Heart left ventricle (tissue), 16 donors: ENCODE results near the gene ACSM5. TPM values are rescaled to one million over a fixed set of nuclear protein-coding genes. Genes with fewer than 3 reads are reported as not detected.
A peak's percentile ranks its signal among the peaks of the same experiment; 100 is the strongest.

Source experiments
- ATAC-seq, 4 donors: fragments of 200-7000 bp; cut with Tn5 transposase; one replicate each; pipeline ENCODE4 v1.9.1; 2020 to 2022; ENCODE audit warnings: moderate library complexity in 4 of 4, mild to moderate bottlenecking in 3 of 4, moderate number of reproducible peaks in 1 of 4
- DNase-seq, 5 donors: peaks; one replicate each; pipeline ENCODE4 v3.0.0-alpha.2; 2020
- H3K27ac ChIP-seq, 12 donors: fragments of 200-600 bp; sonication (generic) in 4 of 12; one replicate each; pipeline versions ENCODE4 v1.5.0 to v1.8.0; 2016 to 2022; ENCODE audit warnings: mild to moderate bottlenecking in 2 of 12
- H3K27me3 ChIP-seq, 9 donors: fragments of 200-600 bp; sonication (generic) in 2 of 9; one replicate each; pipeline versions ENCODE4 v1.5.1 to v1.8.0; 2016 to 2022; ENCODE audit warnings: mild to moderate bottlenecking in 3 of 9
- H3K36me3 ChIP-seq, 9 donors: fragments of 200-600 bp; sonication (generic) in 2 of 9; one replicate each; pipeline versions ENCODE4 v1.5.0 to v1.8.0; 2018 to 2022; ENCODE audit warnings: mild to moderate bottlenecking in 2 of 9
- H3K4me1 ChIP-seq, 12 donors: fragments of 200-600 bp; sonication (generic) in 4 of 12; one replicate each; pipeline versions ENCODE4 v1.5.0 to v1.8.0; 2016 to 2022; ENCODE audit warnings: mild to moderate bottlenecking in 3 of 12
- H3K4me3 ChIP-seq, 12 donors: fragments of 200-600 bp; sonication (generic) in 4 of 12; one replicate each; pipeline versions ENCODE4 v1.5.0 to v1.8.0; 2017 to 2022; ENCODE audit warnings: mild to moderate bottlenecking in 9 of 12, moderate library complexity in 4 of 12
- H3K9me3 ChIP-seq, 12 donors: fragments of 200-600 bp; sonication (generic) in 4 of 12; one replicate each; pipeline versions ENCODE4 v1.5.0 to v1.8.0; 2016 to 2022; ENCODE audit warnings: mild to moderate bottlenecking in 1 of 12
- POLR2A ChIP-seq, 2 donors: fragments of 450-650 bp; IDR thresholded peaks; one replicate each; pipeline ENCODE4 v1.6.1; 2017; ENCODE audit warnings: antibody characterized with exemption in 2 of 2, mild to moderate bottlenecking in 2 of 2, moderate library complexity in 2 of 2
- WGBS, 4 donors: extraction: QIAGEN DNeasy Blood & Tissue Kit in 2 of 4; methylation state at CpG; one replicate each; pipeline versions ENCODE4 v1.1.5 to v1.1.7; 2013 to 2018; 5-methylcytosine and 5-hydroxymethylcytosine counted together
- intact Hi-C, 10 donors: fragments of 100-400 bp; cut with DNase I; formaldehyde crosslinking; loops; one replicate each; pipeline versions ENCODE4 v1.11.1 to v1.14.2; 2022
- polyA plus RNA-seq, 2 donors: library from polyadenylated mRNA; stranded (reverse); fragments of 200-250 nt; gene quantifications; one replicate each; pipeline ENCODE4 v1.2.3, GENCODE V29; 2013
- total RNA-seq, 9 donors: library from RNA; depleted of rRNA in 2 of 9; stranded (reverse); fragments of >200 nt in 2 of 9; fragmentation: NEBNext Ultra II Directional in 3 of 9; extraction: Animal tissue kit (Norgen Biotek cat#: 25700) in 3 of 9; gene quantifications; one replicate each; pipeline versions ENCODE4 v1.1.0 to v1.2.4, GENCODE V29; 2016 to 2023
- TF ChIP-seq, protein P1 (sequence below), 12 donors: fragments of 200-600 bp; sonication (generic) in 4 of 12; IDR thresholded peaks; one replicate each; pipeline versions ENCODE4 v1.5.0 to v1.8.0; 2018 to 2022; ENCODE audit warnings: antibody characterized with exemption in 12 of 12, mild to moderate bottlenecking in 5 of 12
- donor health status: ischemic (EF 13 %, LVEDD 7.1; RV severe dilation, severe dysfunction).
- donor health status: healthy with polysubstance abuse.
- donor health status: DM: no; HTN: yes; CAD: no.
- donor health status: DM: no; HTN: no; CAD: no.
- donor health status: ischemic (EF 25% LVEDD 6.9; RV normal size, moderate dysfunction).
- donor health status: ischemic (EF 25% LVEDD 5.7; RV mildly dilated, moderate dysfunction).
- donor health status: healthy.
- donor health status: DM: yes; HTN: yes; CAD: no.
- donor health status: ischemic (EF 35%, LVEDD 5.7; RV mildly dilated, moderate dysfunction).
- donor health status: nonischemic (EF 11% LVEDD 7.7; RV severe dilation, severe dysfunction).
- donor health status: DM: yes; HTN: yes; CAD: no.
- donor health status: PGD.
- donor health status: ischemic (EF 29% LVEDD 5.4; RV normal size, mild dysfunction).
- donor health status: nonischemic (EF 23%, LVEDD 6.1; RV moderate dilation, normal function).

ACSM5 gene
- total and polyA plus RNA-seq, 11 donors, result 0.17 to 12.6 (median 0.73) TPM; not detected in 1

DNA sequence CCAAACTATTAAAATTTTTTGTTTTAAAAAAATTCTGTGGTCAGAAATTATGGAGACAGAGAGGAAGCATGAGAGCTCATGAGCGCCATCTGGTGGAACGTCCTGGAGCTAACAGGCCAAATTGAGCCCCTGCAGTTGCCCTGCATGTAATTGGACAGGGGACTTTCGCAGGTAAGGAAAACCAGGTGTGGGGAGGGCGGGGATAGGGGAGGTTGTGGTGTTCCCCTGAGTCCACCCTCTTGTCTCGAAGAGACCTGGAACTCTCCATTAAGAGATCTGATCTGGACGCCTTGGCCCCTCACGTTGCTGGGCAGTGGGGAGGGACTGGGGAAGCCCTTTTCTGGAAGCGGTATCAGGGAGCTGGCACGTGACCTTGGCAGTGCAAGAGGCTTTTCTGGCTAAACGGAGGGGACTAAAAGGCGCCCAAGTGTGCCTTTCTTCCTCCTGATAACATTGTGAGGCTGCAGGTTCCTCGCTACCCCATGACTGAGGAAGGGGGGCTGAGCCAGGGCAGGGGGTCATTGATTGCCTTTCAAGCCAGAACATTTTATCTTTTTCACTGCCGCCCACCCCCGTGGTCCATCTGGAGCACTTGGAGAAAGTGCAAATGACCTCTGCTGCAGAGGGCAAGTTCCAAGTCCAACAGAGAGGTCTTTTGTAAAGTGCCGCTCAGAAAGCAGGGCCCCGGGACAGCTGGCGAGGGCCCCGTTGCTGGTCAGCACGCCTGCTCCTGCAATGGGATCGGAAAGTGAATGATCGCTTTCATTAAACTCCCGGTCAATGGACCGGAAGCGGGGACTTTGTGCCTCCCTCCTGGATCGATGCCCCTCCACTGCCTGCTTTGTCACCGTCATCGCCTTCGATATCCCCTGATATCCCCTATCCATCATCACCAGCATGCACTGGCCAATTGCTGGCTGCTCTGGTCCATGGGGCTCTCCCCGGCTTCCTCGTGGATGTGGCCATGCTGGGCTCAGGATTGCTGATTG lies 23.2 kb upstream of the ACSM5 start:
- no peak for TF ChIP-seq POLR2A (IDR thresholded peaks at IDR 0.05)
- TF ChIP-seq, protein P1, sequence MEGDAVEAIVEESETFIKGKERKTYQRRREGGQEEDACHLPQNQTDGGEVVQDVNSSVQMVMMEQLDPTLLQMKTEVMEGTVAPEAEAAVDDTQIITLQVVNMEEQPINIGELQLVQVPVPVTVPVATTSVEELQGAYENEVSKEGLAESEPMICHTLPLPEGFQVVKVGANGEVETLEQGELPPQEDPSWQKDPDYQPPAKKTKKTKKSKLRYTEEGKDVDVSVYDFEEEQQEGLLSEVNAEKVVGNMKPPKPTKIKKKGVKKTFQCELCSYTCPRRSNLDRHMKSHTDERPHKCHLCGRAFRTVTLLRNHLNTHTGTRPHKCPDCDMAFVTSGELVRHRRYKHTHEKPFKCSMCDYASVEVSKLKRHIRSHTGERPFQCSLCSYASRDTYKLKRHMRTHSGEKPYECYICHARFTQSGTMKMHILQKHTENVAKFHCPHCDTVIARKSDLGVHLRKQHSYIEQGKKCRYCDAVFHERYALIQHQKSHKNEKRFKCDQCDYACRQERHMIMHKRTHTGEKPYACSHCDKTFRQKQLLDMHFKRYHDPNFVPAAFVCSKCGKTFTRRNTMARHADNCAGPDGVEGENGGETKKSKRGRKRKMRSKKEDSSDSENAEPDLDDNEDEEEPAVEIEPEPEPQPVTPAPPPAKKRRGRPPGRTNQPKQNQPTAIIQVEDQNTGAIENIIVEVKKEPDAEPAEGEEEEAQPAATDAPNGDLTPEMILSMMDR (IDR thresholded peaks at IDR 0.05), result peak; percentile 72 to 87 (median 82)
- no peak overlapping the region for H3K27ac ChIP-seq
- no peaks in the 10 kb centered on the region for H3K9me3 ChIP-seq
- peaks cover 0 to 5% (median 0%) of the 10 kb centered on the region in 12 donors for H3K4me1 ChIP-seq
- intact Hi-C loops, result loop anchor here in 4 of 10 donors (2.0 to 5.0 kb wide), 3 partner anchors 479 to 829 kb away; partner anchors contain the start of gene VPS35L (in 1 of the 4)
- peaks cover 0 to under 1% (median 0%) of the 10 kb centered on the region in 9 donors for H3K27me3 ChIP-seq
- no peaks in the 10 kb centered on the region for H3K36me3 ChIP-seq
- H3K4me3 ChIP-seq, result peak overlapping the region in 4 of 12 donors; percentile 2 to 34 (median 9)
- DNase-seq (peak; percentile 37 to 73 (median 56)), ATAC-seq (peak in 3 of 4 donors; percentile 38 to 58 (median 58))
- 31 to 37% (median 32%) methylated on average over 27 to 30 of the region's 30 CpGs for WGBS, 4 donors

- no peak for DNase-seq
- H3K27ac ChIP-seq, result no peak overlapping the region
- H3K9me3 ChIP-seq, result no peaks in the 10 kb centered on the region
- no peaks in the 10 kb centered on the region for H3K36me3 ChIP-seq
- H3K4me3 ChIP-seq, result no peak overlapping the region
- 90 to 96% (median 96%) methylated on average over 3 of the region's 3 CpGs for WGBS, 4 donors
- intact Hi-C loops, result loop anchor here in 2 of 10 donors (5.0 kb wide), 2 partner anchors 481 to 831 kb away; partner anchors contain the start of gene VPS35L (in 1 of the 2)
- TF ChIP-seq, protein P1 (IDR thresholded peaks at IDR 0.05), result no peak
- no peak for TF ChIP-seq POLR2A (IDR thresholded peaks at IDR 0.05)
- H3K4me1 ChIP-seq, result peaks cover 0 to 5% (median 0%) of the 10 kb centered on the region in 12 donors
- ATAC-seq, result no peak
- no peaks in the 10 kb centered on the region for H3K27me3 ChIP-seq
These were observed 21.4 kb upstream of the ACSM5 start for GRCh38 chr16:20387978-20388377.

- ATAC-seq, result no peak
- DNase-seq, result no peak
- 78 to 89% (median 84%) methylated on average over 1 of the region's 1 CpG for WGBS, 4 donors
- Histone ChIP-seq H3K4me3 (no peak overlapping the region), H3K36me3 (no peaks in the 10 kb centered on the region), H3K27ac (no peak overlapping the region), H3K9me3 (no peaks in the 10 kb centered on the region), H3K4me1 (peaks cover 0 to 9% (median under 1%) of the 10 kb centered on the region in 12 donors), H3K27me3 (no peaks in the 10 kb centered on the region)
- TF ChIP-seq POLR2A (IDR thresholded peaks at IDR 0.05), result no peak
- TF ChIP-seq, protein P1 (IDR thresholded peaks at IDR 0.05), result no peak
- intact Hi-C loops, result loop anchor here in 2 of 10 donors (5.0 kb wide), 2 partner anchors 482 to 832 kb away; partner anchors contain the start of gene VPS35L (in 1 of the 2)
These were observed 20.5 kb upstream of the ACSM5 start for GRCh38 chr16:20388854-20389253.

GRCh38 chr16:20391045-20391444 lies 18.3 kb upstream of the ACSM5 start:
- DNase-seq (no peak), ATAC-seq (no peak)
- H3K27ac ChIP-seq, result no peak overlapping the region
- no peaks in the 10 kb centered on the region for H3K9me3 ChIP-seq
- H3K4me3 ChIP-seq, result no peak overlapping the region
- TF ChIP-seq, protein P1 (IDR thresholded peaks at IDR 0.05), result no peak
- no peak for TF ChIP-seq POLR2A (IDR thresholded peaks at IDR 0.05)
- H3K27me3 ChIP-seq, result no peaks in the 10 kb centered on the region
- 85 to 94% (median 94%) methylated on average over 5 of the region's 5 CpGs for WGBS, 4 donors
- intact Hi-C loops, result no loop called here
- H3K36me3 ChIP-seq, result no peaks in the 10 kb centered on the region
- peaks cover 0 to 13% (median 7%) of the 10 kb centered on the region in 12 donors for H3K4me1 ChIP-seq
